HepG2 (cell line): Measurements from ENCODE around the gene UAP1. TPM values are rescaled to one million over a fixed set of nuclear protein-coding genes. Genes with fewer than 3 reads are reported as not detected.

Experiments used
- AKNA ChIP-seq: sonication (generic); formaldehyde crosslinking; IDR thresholded peaks from 2 replicates; pipeline ENCODE4 v1.4.0; 2020; ENCODE audit warnings: missing genetic modification reagents, borderline replicate concordance
- CENPT ChIP-seq: sonication (generic); formaldehyde crosslinking; IDR thresholded peaks from 2 replicates; pipeline ENCODE4 v1.8.0; 2022; ENCODE audit warnings: low read depth, mild to moderate bottlenecking, moderate library complexity, missing genetic modification reagents
- CREM ChIP-seq, 2 experiments: sonication (generic) in 1 of 2; formaldehyde crosslinking in 1 of 2; IDR thresholded peaks; 2 replicates each; pipeline versions ENCODE4 v1.4.0 to v1.6.1; 2016 to 2020; ENCODE audit warnings: antibody characterized with exemption in 1 of 2, mild to moderate bottlenecking in 1 of 2, missing genetic modification reagents in 1 of 2
- CSRNP2 ChIP-seq: sonication (generic); formaldehyde crosslinking; conservative IDR thresholded peaks from 2 replicates; pipeline ENCODE4 v1.8.0; 2022; ENCODE audit warnings: low read depth, missing genetic modification reagents
- ELF4 ChIP-seq: sonication (generic); formaldehyde crosslinking; IDR thresholded peaks from 2 replicates; pipeline ENCODE4 v1.5.0; 2020; ENCODE audit warnings: missing genetic modification reagents, mild to moderate bottlenecking, moderate library complexity, borderline replicate concordance
- GATA4 ChIP-seq: sonication (generic); IDR thresholded peaks from 2 replicates; pipeline ENCODE4 v1.6.1; 2016; ENCODE audit warnings: antibody characterized with exemption, low read depth, borderline replicate concordance
- HMGA1 ChIP-seq: sonication (generic); formaldehyde crosslinking; conservative IDR thresholded peaks from 2 replicates; pipeline ENCODE4 v1.4.0; 2020; ENCODE audit warnings: missing genetic modification reagents
- HOMEZ ChIP-seq: IDR thresholded peaks from 2 replicates; pipeline ENCODE4 v1.6.1; 2016; ENCODE audit warnings: low read depth
- MLXIP ChIP-seq: sonication (generic); formaldehyde crosslinking; IDR thresholded peaks from 2 replicates; pipeline ENCODE4 v1.9.0; 2021; ENCODE audit warnings: missing genetic modification reagents, borderline replicate concordance
- MYNN ChIP-seq: sonication (generic); formaldehyde crosslinking; IDR thresholded peaks from 2 replicates; pipeline ENCODE4 v1.4.0; 2020; ENCODE audit warnings: mild to moderate bottlenecking, low read depth, missing genetic modification reagents
- NFATC3 ChIP-seq: sonication (generic); formaldehyde crosslinking; IDR thresholded peaks from 2 replicates; pipeline ENCODE4 v1.5.1; 2020; ENCODE audit warnings: mild to moderate bottlenecking, missing genetic modification reagents
- RORA ChIP-seq: sonication (generic); formaldehyde crosslinking; IDR thresholded peaks from 2 replicates; pipeline ENCODE4 v1.5.0; 2020; ENCODE audit warnings: mild to moderate bottlenecking, missing genetic modification reagents, moderate library complexity
- STAT5B ChIP-seq: sonication (generic); formaldehyde crosslinking; IDR thresholded peaks from 2 replicates; pipeline ENCODE4 v1.4.0; 2020; ENCODE audit warnings: missing genetic modification reagents
- THAP11 ChIP-seq: IDR thresholded peaks from 2 replicates; pipeline ENCODE4 v1.6.1; 2016; ENCODE audit warnings: missing biosample characterization, missing genetic modification reagents
- ZNF275 ChIP-seq: sonication (generic); formaldehyde crosslinking; IDR thresholded peaks from 2 replicates; pipeline ENCODE4 v1.8.0; 2022; ENCODE audit warnings: missing genetic modification reagents, mild to moderate bottlenecking, inconsistent platforms, borderline replicate concordance
- ZSCAN25 ChIP-seq: sonication (generic); formaldehyde crosslinking; IDR thresholded peaks from 2 replicates; pipeline ENCODE4 v1.8.0; 2022; ENCODE audit warnings: mild to moderate bottlenecking, missing genetic modification reagents
- polyA plus RNA-seq, 8 experiments: library from polyadenylated mRNA; depleted of rRNA in 3 of 8; stranded (reverse) in 7 of 8; unstranded in 1 of 8; fragments of >200 nt; fragmentation: Illumina TruSeq in 4 of 8; extraction: Trizol in 4 of 8; gene quantifications; 2 replicates each; pipeline versions ENCODE4 v1.2.1 to v1.2.3, GENCODE V29; 2011 to 2016; ENCODE audit warnings: low read depth in 4 of 8, missing spikeins in 1 of 8, mixed read lengths in 1 of 8; ENCODE audit not compliant: insufficient read depth in 1 of 8
- total RNA-seq, 5 experiments: library from RNA; depleted of rRNA; stranded (reverse); fragments of >200 nt; fragmentation: Illumina TruSeq; extraction: Trizol; gene quantifications; 2 replicates each; pipeline ENCODE4 v1.2.3, GENCODE V29; 2016; ENCODE audit warnings: low read depth in 1 of 5

UAP1 gene
- total and polyA plus RNA-seq, 2 of the 13 experiments (the other 11 are each of a cell fraction or from before 2014, with no cell fraction given): 48.4 to 117 TPM

GRCh38 chr1:162561037-162561615 lies 396 bp upstream of the UAP1 start (continued):
- no peak; the same call in 1 of the 2 replicates for TF ChIP-seq HOMEZ (CRISPR knock-in tag)
- no peak for TF ChIP-seq GATA4
- TF ChIP-seq RORA (CRISPR knock-in tag): no peak
- no peak for TF ChIP-seq AKNA (CRISPR knock-in tag)
- no peak for TF ChIP-seq CREM (IDR thresholded peaks at IDR 0.05)
- no peak for TF ChIP-seq CREM (CRISPR knock-in tag; IDR thresholded peaks at IDR 0.05)
- no peak; the same call in 1 of the 2 replicates for TF ChIP-seq ZSCAN25 (CRISPR knock-in tag)
- no peak for TF ChIP-seq HMGA1
- TF ChIP-seq THAP11 (CRISPR knock-in tag): no peak
- no peak for TF ChIP-seq STAT5B (CRISPR knock-in tag)
- no peak for TF ChIP-seq NFATC3 (CRISPR knock-in tag)
- no peak; the same call in none of the 2 replicates for TF ChIP-seq ZNF275 (CRISPR knock-in tag)
- 0 out of 2 replicates have a peak, but pooled peaks have one; percentile 18 for TF ChIP-seq ELF4 (CRISPR knock-in tag)
- no peak for TF ChIP-seq CSRNP2
- TF ChIP-seq CENPT (CRISPR knock-in tag): no peak
- no peak for TF ChIP-seq MLXIP (CRISPR knock-in tag)
- TF ChIP-seq MYNN (CRISPR knock-in tag): no peak
